ENCODE results near the gene UGT1A5. TPM values are rescaled to one million over a fixed set of nuclear protein-coding genes. Genes with fewer than 3 reads are reported as not detected.

The UGT1A5 gene
- total and polyA plus RNA-seq, 10 of the 15 experiments (the other 5 are each of a cell fraction or from before 2014, with no cell fraction given) = not detected

Other genes starting within 250 kb of the UGT1A5 start
Only the 7 nearest of the 12 such genes appear.
- not detected in 2 replicates for gene UGT1A9, start 41.0 kb upstream of the UGT1A5 start, total RNA-seq (2014; rRNA removed)
- gene UGT1A9, start 41.0 kb upstream of the UGT1A5 start, total RNA-seq (2014; rRNA removed; fragmentation: Illumina TruSeq; extraction: Trizol) = not detected in 2 replicates
- gene UGT1A9, start 41.0 kb upstream of the UGT1A5 start, total RNA-seq (2021) = not detected in 2 replicates
- not detected in 2 replicates for gene UGT1A9, start 41.0 kb upstream of the UGT1A5 start, polyA plus RNA-seq (2011; rRNA removed)
- gene UGT1A9, start 41.0 kb upstream of the UGT1A5 start, polyA plus RNA-seq (2014; fragmentation: Illumina TruSeq; extraction: Trizol) = not detected in 2 replicates
- not detected for gene UGT1A9, start 41.0 kb upstream of the UGT1A5 start, polyA plus RNA-seq (2014; fragmentation: Nextera tagmentation; extraction: Ambion mirVana)
- gene UGT1A9, start 41.0 kb upstream of the UGT1A5 start, polyA plus RNA-seq (2014; rRNA removed) = not detected in 2 replicates
- gene UGT1A9, start 41.0 kb upstream of the UGT1A5 start, polyA plus RNA-seq (2016; fragmentation: Nextera tagmentation; extraction: Ambion mirVana) = under 1 TPM in 1 of 2 experiments, not detected in 1; 0.07 TPM
- not detected in 2 replicates for gene UGT1A7, start 31.0 kb upstream of the UGT1A5 start, total RNA-seq (2014; rRNA removed)
- gene UGT1A7, start 31.0 kb upstream of the UGT1A5 start, total RNA-seq (2014; rRNA removed; fragmentation: Illumina TruSeq; extraction: Trizol) = not detected in 2 replicates
- not detected in 2 replicates for gene UGT1A7, start 31.0 kb upstream of the UGT1A5 start, total RNA-seq (2021)
- gene UGT1A7, start 31.0 kb upstream of the UGT1A5 start, polyA plus RNA-seq (2011; rRNA removed) = not detected in 2 replicates
- gene UGT1A7, start 31.0 kb upstream of the UGT1A5 start, polyA plus RNA-seq (2014; fragmentation: Illumina TruSeq; extraction: Trizol) = not detected in 2 replicates
- gene UGT1A7, start 31.0 kb upstream of the UGT1A5 start, polyA plus RNA-seq (2014; fragmentation: Nextera tagmentation; extraction: Ambion mirVana) = not detected
- gene UGT1A7, start 31.0 kb upstream of the UGT1A5 start, polyA plus RNA-seq (2014; rRNA removed) = not detected in 2 replicates
- not detected for gene UGT1A7, start 31.0 kb upstream of the UGT1A5 start, polyA plus RNA-seq (2016; fragmentation: Nextera tagmentation; extraction: Ambion mirVana)
- not detected in 2 replicates for gene UGT1A6, start 20.0 kb upstream of the UGT1A5 start, total RNA-seq (2014; rRNA removed)
- not detected in 2 replicates for gene UGT1A6, start 20.0 kb upstream of the UGT1A5 start, total RNA-seq (2014; rRNA removed; fragmentation: Illumina TruSeq; extraction: Trizol)
- not detected in 2 replicates for gene UGT1A6, start 20.0 kb upstream of the UGT1A5 start, total RNA-seq (2021)
- gene UGT1A6, start 20.0 kb upstream of the UGT1A5 start, polyA plus RNA-seq (2011; rRNA removed) = not detected in 2 replicates
- gene UGT1A6, start 20.0 kb upstream of the UGT1A5 start, polyA plus RNA-seq (2014; fragmentation: Illumina TruSeq; extraction: Trizol) = not detected in 2 replicates
- not detected for gene UGT1A6, start 20.0 kb upstream of the UGT1A5 start, polyA plus RNA-seq (2014; fragmentation: Nextera tagmentation; extraction: Ambion mirVana)
- not detected in 2 replicates for gene UGT1A6, start 20.0 kb upstream of the UGT1A5 start, polyA plus RNA-seq (2014; rRNA removed)
- gene UGT1A6, start 20.0 kb upstream of the UGT1A5 start, polyA plus RNA-seq (2016; fragmentation: Nextera tagmentation; extraction: Ambion mirVana) = not detected
- gene UGT1A4, start 5.8 kb downstream of the UGT1A5 start, total RNA-seq (2014; rRNA removed) = not detected in 2 replicates
- gene UGT1A4, start 5.8 kb downstream of the UGT1A5 start, total RNA-seq (2014; rRNA removed; fragmentation: Illumina TruSeq; extraction: Trizol) = not detected in 2 replicates
- 0.21 TPM in 1 of 2 replicates, not detected in the other for gene UGT1A4, start 5.8 kb downstream of the UGT1A5 start, total RNA-seq (2021)
- not detected in 2 replicates for gene UGT1A4, start 5.8 kb downstream of the UGT1A5 start, polyA plus RNA-seq (2011; rRNA removed)
- gene UGT1A4, start 5.8 kb downstream of the UGT1A5 start, polyA plus RNA-seq (2014; fragmentation: Illumina TruSeq; extraction: Trizol) = not detected in 2 replicates
- gene UGT1A4, start 5.8 kb downstream of the UGT1A5 start, polyA plus RNA-seq (2014; fragmentation: Nextera tagmentation; extraction: Ambion mirVana) = not detected
- not detected in 2 replicates for gene UGT1A4, start 5.8 kb downstream of the UGT1A5 start, polyA plus RNA-seq (2014; rRNA removed)
- gene UGT1A4, start 5.8 kb downstream of the UGT1A5 start, polyA plus RNA-seq (2016; fragmentation: Nextera tagmentation; extraction: Ambion mirVana) = not detected
- not detected in 2 replicates for gene UGT1A3, start 16.1 kb downstream of the UGT1A5 start, total RNA-seq (2014; rRNA removed)
- gene UGT1A3, start 16.1 kb downstream of the UGT1A5 start, total RNA-seq (2014; rRNA removed; fragmentation: Illumina TruSeq; extraction: Trizol) = not detected in 2 replicates
- not detected in 2 replicates for gene UGT1A3, start 16.1 kb downstream of the UGT1A5 start, total RNA-seq (2021)
- gene UGT1A3, start 16.1 kb downstream of the UGT1A5 start, polyA plus RNA-seq (2011; rRNA removed) = not detected in 2 replicates
- gene UGT1A3, start 16.1 kb downstream of the UGT1A5 start, polyA plus RNA-seq (2014; fragmentation: Illumina TruSeq; extraction: Trizol) = not detected in 2 replicates
- gene UGT1A3, start 16.1 kb downstream of the UGT1A5 start, polyA plus RNA-seq (2014; fragmentation: Nextera tagmentation; extraction: Ambion mirVana) = not detected
- not detected in 2 replicates for gene UGT1A3, start 16.1 kb downstream of the UGT1A5 start, polyA plus RNA-seq (2014; rRNA removed)
- not detected for gene UGT1A3, start 16.1 kb downstream of the UGT1A5 start, polyA plus RNA-seq (2016; fragmentation: Nextera tagmentation; extraction: Ambion mirVana)
- gene UGT1A1, start 47.4 kb downstream of the UGT1A5 start, total RNA-seq (2014; rRNA removed) = not detected in 2 replicates
- not detected in 2 replicates for gene UGT1A1, start 47.4 kb downstream of the UGT1A5 start, total RNA-seq (2014; rRNA removed; fragmentation: Illumina TruSeq; extraction: Trizol)
- not detected in 2 replicates for gene UGT1A1, start 47.4 kb downstream of the UGT1A5 start, total RNA-seq (2021)
- not detected in 2 replicates for gene UGT1A1, start 47.4 kb downstream of the UGT1A5 start, polyA plus RNA-seq (2011; rRNA removed)
- gene UGT1A1, start 47.4 kb downstream of the UGT1A5 start, polyA plus RNA-seq (2014; fragmentation: Illumina TruSeq; extraction: Trizol) = not detected in 2 replicates
- gene UGT1A1, start 47.4 kb downstream of the UGT1A5 start, polyA plus RNA-seq (2014; fragmentation: Nextera tagmentation; extraction: Ambion mirVana) = not detected
- gene UGT1A1, start 47.4 kb downstream of the UGT1A5 start, polyA plus RNA-seq (2014; rRNA removed) = not detected in 2 replicates
- gene UGT1A1, start 47.4 kb downstream of the UGT1A5 start, polyA plus RNA-seq (2016; fragmentation: Nextera tagmentation; extraction: Ambion mirVana) = not detected
- not detected in 2 replicates for gene MROH2A, start 65.4 kb downstream of the UGT1A5 start, total RNA-seq (2014; rRNA removed)
- gene MROH2A, start 65.4 kb downstream of the UGT1A5 start, total RNA-seq (2014; rRNA removed; fragmentation: Illumina TruSeq; extraction: Trizol) = not detected in 2 replicates
- not detected in 2 replicates for gene MROH2A, start 65.4 kb downstream of the UGT1A5 start, total RNA-seq (2021)
- not detected in 2 replicates for gene MROH2A, start 65.4 kb downstream of the UGT1A5 start, polyA plus RNA-seq (2011; rRNA removed)
- gene MROH2A, start 65.4 kb downstream of the UGT1A5 start, polyA plus RNA-seq (2014; fragmentation: Illumina TruSeq; extraction: Trizol) = not detected in 2 replicates
- gene MROH2A, start 65.4 kb downstream of the UGT1A5 start, polyA plus RNA-seq (2014; fragmentation: Nextera tagmentation; extraction: Ambion mirVana) = not detected
- gene MROH2A, start 65.4 kb downstream of the UGT1A5 start, polyA plus RNA-seq (2014; rRNA removed) = not detected in 2 replicates
- gene MROH2A, start 65.4 kb downstream of the UGT1A5 start, polyA plus RNA-seq (2016; fragmentation: Nextera tagmentation; extraction: Ambion mirVana) = not detected

All from GM12878 (cell line).